Astrocyte (in vitro differentiated cells and primary cell): Measurements from ENCODE around the gene HMGA1. TPM values are rescaled to one million over a fixed set of nuclear protein-coding genes. Genes with fewer than 3 reads are reported as not detected.
"Not testable (repeated sequence)": the region's sequence is repeated elsewhere in the genome, so short reads cannot be mapped to it uniquely, and the experiment has no call there.

Experiments used
- DNase-seq: peaks from one replicate; pipeline ENCODE4 v3.0.0-alpha.2; 2010; ENCODE audit warnings: low read depth
- FAIRE-seq: peaks from 2 replicates; lab custom pipeline; 2011; peaks lifted over from hg19 to GRCh38; lab: Jason Lieb, UNC
- H2AFZ ChIP-seq: 2 replicates; pipeline ENCODE4 v1.6.0; 2012; ENCODE audit warnings: low read depth, low read length, inconsistent platforms
- H3K27ac ChIP-seq: 2 replicates; pipeline ENCODE4 v1.5.1; 2011; ENCODE audit warnings: low read depth, low read length, inconsistent platforms
- H3K27me3 ChIP-seq: 2 replicates; pipeline ENCODE4 v1.6.0; 2011; ENCODE audit warnings: low read length, inconsistent platforms; ENCODE audit not compliant: insufficient read depth
- H3K36me3 ChIP-seq: 2 replicates; pipeline ENCODE4 v1.5.1; 2011; ENCODE audit warnings: low read length, inconsistent platforms; ENCODE audit not compliant: insufficient read depth
- H3K4me1 ChIP-seq: 2 replicates; pipeline ENCODE4 v1.5.1; 2011; ENCODE audit warnings: low read length, inconsistent platforms; ENCODE audit not compliant: insufficient read depth
- H3K4me2 ChIP-seq: 2 replicates; pipeline ENCODE4 v1.6.0; 2012; ENCODE audit warnings: low read length, inconsistent platforms
- H3K4me3 ChIP-seq: 2 replicates; pipeline ENCODE4 v1.5.1; 2011; ENCODE audit warnings: low read depth, mild to moderate bottlenecking, low read length, inconsistent platforms; ENCODE audit not compliant: insufficient read depth
- H3K79me2 ChIP-seq: 2 replicates; pipeline ENCODE4 v1.6.0; 2012; ENCODE audit warnings: mild to moderate bottlenecking, low read length, inconsistent platforms; ENCODE audit not compliant: insufficient read depth
- H3K9ac ChIP-seq: 2 replicates; pipeline ENCODE4 v1.6.0; 2012; ENCODE audit warnings: mild to moderate bottlenecking, low read length, inconsistent platforms
- H3K9me3 ChIP-seq: 2 replicates; pipeline ENCODE4 v1.5.1; 2012; ENCODE audit warnings: low read depth, mild to moderate bottlenecking, low read length, inconsistent platforms; ENCODE audit not compliant: insufficient read depth
- H4K20me1 ChIP-seq: 2 replicates; pipeline ENCODE4 v1.6.0; 2012; ENCODE audit warnings: low read length, inconsistent platforms; ENCODE audit not compliant: insufficient read depth
- H3K27ac Mint-ChIP-seq: one replicate; pipeline ENCODE4 v1.8.0; 2021; ENCODE audit warnings: mild to moderate bottlenecking, mixed read lengths; ENCODE audit not compliant: unreplicated experiment
- H3K27me3 Mint-ChIP-seq: one replicate; pipeline ENCODE4 v1.8.0; 2021; ENCODE audit warnings: low read depth, mixed read lengths; ENCODE audit not compliant: unreplicated experiment
- H3K36me3 Mint-ChIP-seq: one replicate; pipeline ENCODE4 v1.8.0; 2021; ENCODE audit warnings: low read depth, mixed read lengths; ENCODE audit not compliant: unreplicated experiment
- H3K4me1 Mint-ChIP-seq: one replicate; pipeline ENCODE4 v1.8.0; 2021; ENCODE audit warnings: low read depth, mixed read lengths; ENCODE audit not compliant: unreplicated experiment
- H3K4me3 Mint-ChIP-seq: one replicate; pipeline ENCODE4 v1.8.0; 2021; ENCODE audit warnings: mild to moderate bottlenecking, moderate library complexity, mixed read lengths; ENCODE audit not compliant: unreplicated experiment
- H3K9me3 Mint-ChIP-seq: one replicate; pipeline ENCODE4 v1.8.0; 2021; ENCODE audit warnings: mild to moderate bottlenecking, mixed read lengths; ENCODE audit not compliant: unreplicated experiment
- CTCF ChIP-seq: IDR thresholded peaks from 2 replicates; pipeline ENCODE4 v1.5.1; 2011; ENCODE audit warnings: low read depth, mild to moderate bottlenecking, inconsistent platforms, low read length, moderate library complexity; ENCODE audit not compliant: insufficient read depth
- EZH2 ChIP-seq: IDR thresholded peaks from 2 replicates; pipeline ENCODE4 v1.6.1; 2012; ENCODE audit warnings: mild to moderate bottlenecking, low read length, inconsistent platforms; ENCODE audit not compliant: insufficient read depth
- total RNA-seq: library from RNA; stranded (reverse); gene quantifications from 2 replicates; pipeline ENCODE4 v1.2.1, GENCODE V29; 2021

The HMGA1 gene
- total RNA-seq, 1 donor from 2014 or later = 199 TPM

GRCh38 chr6:34259529-34260069 lies 22.9 kb downstream of the HMGA1 start:
- Mint-ChIP-seq H3K27me3 (no peaks in the 10 kb centered on the region), H3K4me3 (no peak overlapping the region), H3K9me3 (peaks cover 8% of the 10 kb centered on the region), H3K4me1 (no peaks in the 10 kb centered on the region), H3K27ac (no peak overlapping the region), H3K36me3 (peaks cover 6% of the 10 kb centered on the region)
- Histone ChIP-seq H3K9me3 (no peaks in the 10 kb centered on the region), H3K4me2 (no peak overlapping the region), H4K20me1 (no peaks in the 10 kb centered on the region), H2AFZ (no peak overlapping the region), H3K27ac (no peak overlapping the region), H3K4me1 (no peaks in the 10 kb centered on the region), H3K36me3 (no peaks in the 10 kb centered on the region), H3K4me3 (no peak overlapping the region), H3K27me3 (no peaks in the 10 kb centered on the region), H3K79me2 (no peaks in the 10 kb centered on the region), H3K9ac (no peak overlapping the region)
- FAIRE-seq (no peak), DNase-seq (no peak)
- no peak for TF ChIP-seq CTCF
- TF ChIP-seq EZH2 = no peak

- H3K4me3 ChIP-seq = no peak overlapping the region
- H3K9ac ChIP-seq = no peak overlapping the region
- FAIRE-seq (no peak), DNase-seq (no peak)
- H3K79me2 ChIP-seq = no peaks in the 10 kb centered on the region
- H3K9me3 Mint-ChIP-seq = peaks cover 12% of the 10 kb centered on the region
- no peaks in the 10 kb centered on the region for H3K4me1 ChIP-seq
- no peaks in the 10 kb centered on the region for H3K36me3 ChIP-seq
- no peaks in the 10 kb centered on the region for H3K9me3 ChIP-seq
- no peak overlapping the region for H3K27ac Mint-ChIP-seq
- H3K27me3 Mint-ChIP-seq = no peaks in the 10 kb centered on the region
- H3K4me1 Mint-ChIP-seq = no peaks in the 10 kb centered on the region
- no peak overlapping the region for H3K4me3 Mint-ChIP-seq
- H2AFZ ChIP-seq = no peak overlapping the region
- TF ChIP-seq EZH2 = no peak
- TF ChIP-seq CTCF = no peak
- no peaks in the 10 kb centered on the region for H3K27me3 ChIP-seq
- H4K20me1 ChIP-seq = no peaks in the 10 kb centered on the region
- H3K36me3 Mint-ChIP-seq = peaks cover 8% of the 10 kb centered on the region
- no peak overlapping the region for H3K4me2 ChIP-seq
- H3K27ac ChIP-seq = no peak overlapping the region
These were observed 24.0 kb downstream of the HMGA1 start for GRCh38 chr6:34260576-34261267.

- peaks cover 12% of the 10 kb centered on the region for H3K9me3 Mint-ChIP-seq
- FAIRE-seq, H3K9ac ChIP-seq, DNase-seq, H2AFZ ChIP-seq, H3K27me3 Mint-ChIP-seq, H3K27ac Mint-ChIP-seq, H3K36me3 Mint-ChIP-seq, H3K4me2 ChIP-seq, H3K4me3 Mint-ChIP-seq, H3K36me3 ChIP-seq, H3K9me3 ChIP-seq, H3K4me1 Mint-ChIP-seq, H3K4me3 ChIP-seq, H3K27me3 ChIP-seq, H4K20me1 ChIP-seq, H3K27ac ChIP-seq, H3K4me1 ChIP-seq, H3K79me2 ChIP-seq: not testable (repeated sequence)
These were observed 26.8 kb downstream of the HMGA1 start for GRCh38 chr6:34263484-34263883.
